ENCODE results near the gene OSTF1. TPM values are rescaled to one million over a fixed set of nuclear protein-coding genes. Genes with fewer than 3 reads are reported as not detected.

Gene OSTF1, protein sequence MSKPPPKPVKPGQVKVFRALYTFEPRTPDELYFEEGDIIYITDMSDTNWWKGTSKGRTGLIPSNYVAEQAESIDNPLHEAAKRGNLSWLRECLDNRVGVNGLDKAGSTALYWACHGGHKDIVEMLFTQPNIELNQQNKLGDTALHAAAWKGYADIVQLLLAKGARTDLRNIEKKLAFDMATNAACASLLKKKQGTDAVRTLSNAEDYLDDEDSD
- 10 to 100 TPM; 37.9 to 69.4 (median 42.4) TPM for total RNA-seq

DNA sequence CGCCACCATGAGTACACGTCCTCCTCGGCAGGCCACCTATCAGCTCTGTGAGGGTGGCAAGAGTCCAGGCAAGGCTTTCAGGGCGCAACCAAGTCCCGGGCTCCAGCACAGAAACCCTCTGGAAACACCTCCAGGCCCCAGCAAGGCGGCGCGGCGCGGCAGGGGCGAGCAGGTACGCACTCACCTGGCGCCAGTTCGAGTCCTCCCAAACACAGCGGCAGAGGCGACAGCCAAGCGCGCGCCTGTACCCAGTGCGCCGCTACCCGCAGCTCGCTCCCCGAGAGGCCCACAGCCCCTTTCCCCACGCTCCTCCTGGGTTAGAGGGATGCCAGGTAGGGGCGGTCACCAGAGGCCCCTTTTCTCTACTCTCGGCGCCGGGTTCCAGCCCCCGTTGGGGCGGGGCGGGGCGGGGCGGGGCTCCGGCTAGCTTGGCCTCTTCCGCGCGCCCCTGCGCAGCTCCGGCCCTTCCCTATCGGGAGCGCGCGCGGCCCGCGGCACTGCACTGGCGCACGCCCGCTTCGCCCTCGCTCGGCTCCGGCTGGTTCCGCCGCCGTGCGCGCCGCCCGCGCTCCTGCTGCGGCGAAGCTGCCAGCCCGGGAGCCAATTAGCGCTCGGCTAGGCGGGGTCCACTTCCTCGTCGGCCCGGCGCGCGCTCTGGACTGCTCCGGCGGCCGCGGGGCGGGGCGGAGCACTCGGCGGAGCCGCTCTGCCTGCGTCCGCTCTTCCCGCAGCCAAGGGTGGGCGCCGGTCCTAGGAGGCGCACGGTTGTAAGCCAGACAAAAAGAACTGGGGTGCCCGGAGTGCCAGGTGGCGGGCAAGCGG, at the start of gene OSTF1, which contains the start of gene NMRK1:
OSTF1 (plus strand) TSS at position 691 of the 822 bp plus-strand sequence. CDS start 179 bp downstream, outside the sequence.
NMRK1 (minus strand) TSS at position 332 of the 822 bp plus-strand sequence. CDS start 5,040 bp downstream, outside the sequence.
- TF ChIP-seq, protein P1, sequence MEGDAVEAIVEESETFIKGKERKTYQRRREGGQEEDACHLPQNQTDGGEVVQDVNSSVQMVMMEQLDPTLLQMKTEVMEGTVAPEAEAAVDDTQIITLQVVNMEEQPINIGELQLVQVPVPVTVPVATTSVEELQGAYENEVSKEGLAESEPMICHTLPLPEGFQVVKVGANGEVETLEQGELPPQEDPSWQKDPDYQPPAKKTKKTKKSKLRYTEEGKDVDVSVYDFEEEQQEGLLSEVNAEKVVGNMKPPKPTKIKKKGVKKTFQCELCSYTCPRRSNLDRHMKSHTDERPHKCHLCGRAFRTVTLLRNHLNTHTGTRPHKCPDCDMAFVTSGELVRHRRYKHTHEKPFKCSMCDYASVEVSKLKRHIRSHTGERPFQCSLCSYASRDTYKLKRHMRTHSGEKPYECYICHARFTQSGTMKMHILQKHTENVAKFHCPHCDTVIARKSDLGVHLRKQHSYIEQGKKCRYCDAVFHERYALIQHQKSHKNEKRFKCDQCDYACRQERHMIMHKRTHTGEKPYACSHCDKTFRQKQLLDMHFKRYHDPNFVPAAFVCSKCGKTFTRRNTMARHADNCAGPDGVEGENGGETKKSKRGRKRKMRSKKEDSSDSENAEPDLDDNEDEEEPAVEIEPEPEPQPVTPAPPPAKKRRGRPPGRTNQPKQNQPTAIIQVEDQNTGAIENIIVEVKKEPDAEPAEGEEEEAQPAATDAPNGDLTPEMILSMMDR (IDR thresholded peaks at IDR 0.05; ENCODE audit: low read depth), result no peak

DNA sequence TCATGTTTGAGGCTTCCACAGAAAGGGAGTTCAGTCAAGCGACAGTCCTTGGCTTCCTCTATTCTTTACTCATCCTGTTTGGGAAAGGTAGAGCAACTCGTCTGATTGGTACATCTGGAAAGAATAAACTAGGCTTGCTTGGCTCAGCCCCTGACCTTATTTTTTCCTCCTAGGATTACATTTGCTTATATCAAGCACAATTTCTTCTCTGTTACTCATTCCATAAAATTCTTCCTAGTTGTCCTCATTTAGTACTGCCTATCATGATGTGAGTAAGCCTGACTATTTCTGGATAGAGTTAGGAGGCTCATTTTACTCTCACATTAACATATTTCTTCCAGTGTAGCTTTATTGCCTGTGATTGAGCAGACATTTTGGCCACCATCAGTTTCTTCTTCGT, 49.3 kb upstream of the OSTF1 start:
- TF ChIP-seq, protein P1 (IDR thresholded peaks at IDR 0.05; ENCODE audit: low read depth), result no peak

DNA sequence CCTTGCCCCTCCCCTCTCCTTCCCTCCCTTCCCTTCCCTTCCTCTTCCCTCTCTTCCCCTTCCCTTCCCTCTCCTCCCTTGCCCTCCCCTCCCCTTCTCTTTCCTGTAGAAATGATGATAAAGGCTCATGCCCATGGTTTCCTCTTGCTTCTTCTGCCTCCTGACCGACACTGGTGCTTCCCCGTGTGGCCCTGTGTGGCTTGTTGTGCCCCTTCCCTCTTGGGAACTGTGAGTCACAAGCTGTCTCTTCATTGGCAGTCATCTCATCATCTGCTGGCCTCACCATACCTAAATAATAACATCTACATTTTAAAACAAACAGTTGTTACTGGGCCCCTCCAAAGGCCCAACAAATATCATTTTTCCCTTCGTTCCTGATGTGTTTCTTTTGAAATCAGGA, 48.5 kb upstream of the OSTF1 start:
- TF ChIP-seq, protein P1 (IDR thresholded peaks at IDR 0.05; ENCODE audit: low read depth), result no peak

DNA sequence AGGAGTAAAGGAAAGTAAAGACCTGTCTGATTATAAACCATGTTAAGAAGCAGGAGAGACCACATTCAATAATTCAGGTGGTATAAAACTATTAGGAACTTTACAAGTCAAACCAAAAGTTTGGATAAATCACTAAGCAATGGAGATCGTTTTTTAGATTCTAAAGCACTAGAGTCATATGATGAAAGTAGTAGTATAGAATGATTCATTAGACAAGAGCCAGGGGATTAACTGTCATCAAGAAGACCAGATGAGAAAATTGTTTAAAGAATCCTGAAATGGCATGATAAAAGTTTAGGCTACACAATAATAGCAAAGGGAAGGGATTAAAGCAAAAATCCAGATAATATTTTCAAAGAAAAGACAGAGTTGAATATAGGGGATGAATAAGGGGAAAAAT, 47.3 kb upstream of the OSTF1 start:
- TF ChIP-seq, protein P1 (IDR thresholded peaks at IDR 0.05; ENCODE audit: low read depth), result no peak

DNA sequence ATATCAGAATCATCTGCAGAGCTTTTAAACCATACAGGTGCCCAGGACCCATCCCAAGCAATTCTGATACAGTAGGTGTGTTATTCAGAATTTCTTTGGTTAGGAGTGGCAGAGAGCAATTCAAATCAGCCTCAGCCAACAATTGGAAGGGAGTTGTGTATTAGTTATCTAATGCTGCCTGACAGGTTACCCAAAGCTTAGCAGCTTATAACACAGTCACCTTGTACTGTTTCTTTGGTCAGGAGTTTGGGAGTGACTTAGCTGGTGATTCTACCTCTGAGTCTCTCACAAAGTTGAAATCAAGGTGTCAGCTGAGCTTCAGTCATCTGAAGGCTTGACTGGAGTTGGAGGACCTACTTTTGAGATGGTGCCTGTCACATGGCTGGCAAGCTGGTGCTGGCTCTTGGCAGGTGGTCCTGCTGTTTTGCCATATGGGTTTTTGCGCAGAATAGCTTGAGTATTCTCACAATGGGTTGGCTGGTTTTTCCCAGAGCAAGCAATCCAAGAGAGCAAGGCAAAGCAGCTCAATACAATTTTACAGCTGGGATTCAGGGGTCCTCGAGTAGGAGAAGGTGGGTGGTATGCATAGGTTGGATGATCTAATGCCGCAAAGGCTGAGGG, 41.5 kb upstream of the OSTF1 start:
- TF ChIP-seq, protein P1 (IDR thresholded peaks at IDR 0.05; ENCODE audit: low read depth), result no peak

DNA sequence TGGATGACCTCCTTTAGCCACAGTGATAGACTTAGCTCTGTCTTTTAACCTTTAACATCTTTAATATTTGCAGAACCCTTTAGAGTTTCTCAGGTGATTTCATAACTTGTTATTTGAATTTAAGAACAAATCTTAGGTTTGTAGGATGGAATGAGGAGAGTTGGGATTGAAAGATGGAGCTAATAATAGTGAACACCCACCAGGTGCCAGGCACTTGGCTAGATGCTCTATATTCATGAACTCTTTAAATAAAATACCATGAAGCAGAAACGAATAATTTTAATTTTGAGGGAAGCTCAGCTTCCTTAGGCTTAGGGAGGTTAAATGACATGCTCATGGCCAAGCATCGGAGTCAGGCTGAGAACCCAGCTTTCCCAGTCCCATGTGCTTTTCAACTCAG, 40.8 kb upstream of the OSTF1 start:
- TF ChIP-seq, protein P1 (IDR thresholded peaks at IDR 0.05; ENCODE audit: low read depth), result no peak

DNA sequence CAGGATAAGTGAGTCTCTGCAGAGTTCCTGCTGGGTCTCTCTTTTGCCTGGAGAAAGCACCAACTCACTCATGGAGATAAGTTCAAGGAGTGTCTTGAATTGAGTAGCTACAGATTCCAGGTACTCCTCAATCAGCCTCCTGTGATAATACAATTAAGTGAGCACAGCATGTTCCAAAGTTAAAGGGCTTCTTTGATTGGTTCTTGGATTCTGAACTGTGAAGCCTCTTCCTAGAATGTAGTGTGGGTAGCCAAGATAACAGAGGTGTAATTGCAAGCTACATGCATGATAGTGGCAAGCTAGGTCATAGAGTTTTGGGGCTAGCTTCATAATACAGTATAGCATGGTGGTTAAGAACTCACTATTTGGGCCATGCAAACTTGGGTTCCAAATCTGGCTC, 37.0 kb upstream of the OSTF1 start:
- TF ChIP-seq, protein P1 (IDR thresholded peaks at IDR 0.05; ENCODE audit: low read depth), result no peak

Data from subcutaneous adipose tissue (tissue), 4 donors.